ENCODE data around the gene ATOH1.

Gene ATOH1

DNA sequence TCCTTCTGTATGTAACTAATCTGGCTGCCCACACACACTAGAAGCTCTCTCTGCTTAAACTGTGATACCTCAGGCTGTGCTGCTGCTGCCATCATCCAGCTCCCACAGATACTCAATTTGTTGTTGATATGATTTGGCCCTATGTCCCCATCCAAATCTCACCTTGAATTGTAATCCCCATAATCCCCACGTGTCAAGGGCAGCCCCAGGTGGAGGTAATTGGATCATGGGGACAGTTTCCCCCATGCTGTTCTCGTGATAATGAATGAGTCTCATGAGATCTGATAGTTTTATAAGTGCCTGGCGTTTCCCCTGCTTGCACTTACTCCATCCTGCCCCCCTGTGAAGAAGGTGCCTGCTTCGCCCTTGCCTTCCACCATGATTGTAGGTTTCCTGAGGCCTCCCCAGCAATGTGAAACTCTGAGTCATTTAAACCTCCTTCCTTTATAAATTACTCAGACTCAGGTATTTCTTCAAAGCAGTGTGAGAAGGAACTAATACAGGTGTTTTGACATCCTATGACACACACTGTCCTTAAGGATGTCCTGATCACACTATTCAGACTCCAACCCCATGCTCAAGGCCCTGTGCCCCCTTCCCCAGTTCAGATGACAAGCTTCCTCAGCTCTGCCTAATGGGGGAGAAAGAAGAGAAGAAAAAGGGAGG, 2.9 kb upstream of the ATOH1 start:
- TF ChIP-seq, protein P1, sequence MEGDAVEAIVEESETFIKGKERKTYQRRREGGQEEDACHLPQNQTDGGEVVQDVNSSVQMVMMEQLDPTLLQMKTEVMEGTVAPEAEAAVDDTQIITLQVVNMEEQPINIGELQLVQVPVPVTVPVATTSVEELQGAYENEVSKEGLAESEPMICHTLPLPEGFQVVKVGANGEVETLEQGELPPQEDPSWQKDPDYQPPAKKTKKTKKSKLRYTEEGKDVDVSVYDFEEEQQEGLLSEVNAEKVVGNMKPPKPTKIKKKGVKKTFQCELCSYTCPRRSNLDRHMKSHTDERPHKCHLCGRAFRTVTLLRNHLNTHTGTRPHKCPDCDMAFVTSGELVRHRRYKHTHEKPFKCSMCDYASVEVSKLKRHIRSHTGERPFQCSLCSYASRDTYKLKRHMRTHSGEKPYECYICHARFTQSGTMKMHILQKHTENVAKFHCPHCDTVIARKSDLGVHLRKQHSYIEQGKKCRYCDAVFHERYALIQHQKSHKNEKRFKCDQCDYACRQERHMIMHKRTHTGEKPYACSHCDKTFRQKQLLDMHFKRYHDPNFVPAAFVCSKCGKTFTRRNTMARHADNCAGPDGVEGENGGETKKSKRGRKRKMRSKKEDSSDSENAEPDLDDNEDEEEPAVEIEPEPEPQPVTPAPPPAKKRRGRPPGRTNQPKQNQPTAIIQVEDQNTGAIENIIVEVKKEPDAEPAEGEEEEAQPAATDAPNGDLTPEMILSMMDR (conservative IDR thresholded peaks at IDR 0.05; ENCODE audit: low read depth, low read length): no peak
- H3K4me3 ChIP-seq (ENCODE audit: low read depth, low read length): no peak overlapping the region
- no peak for DNase-seq (ENCODE audit: low read depth)

DNA sequence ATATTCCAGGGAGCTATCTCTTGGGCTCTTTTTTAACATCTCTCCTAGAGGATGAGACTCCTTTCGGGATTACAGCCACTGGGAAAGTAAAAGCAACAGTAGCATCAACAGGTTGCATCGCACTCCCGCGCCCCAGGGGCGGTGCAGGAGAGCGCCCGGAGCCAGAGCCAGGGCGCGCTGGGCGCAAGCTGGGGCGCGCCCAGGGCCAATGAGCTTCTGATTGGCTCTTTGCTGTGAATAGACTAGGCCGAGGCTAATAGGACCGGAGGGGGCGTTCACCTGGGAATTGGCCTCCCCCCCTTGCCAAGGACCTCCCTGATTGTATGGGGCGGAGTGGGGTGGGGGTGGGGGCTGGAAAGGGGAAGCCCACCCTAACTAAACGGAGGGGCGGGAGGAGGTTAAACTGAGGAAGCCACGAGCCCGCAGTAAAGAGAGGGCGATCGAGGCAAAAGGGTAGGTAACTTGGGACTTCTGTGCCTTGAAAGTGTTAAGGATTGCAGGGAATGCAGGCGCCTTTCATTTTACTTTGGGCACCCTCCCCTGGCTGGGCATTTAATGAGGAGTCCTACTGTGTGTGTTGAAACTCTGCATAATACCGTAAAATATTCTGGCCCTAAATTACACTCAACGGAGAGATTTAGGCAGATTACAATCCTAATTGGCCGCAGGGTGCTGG, 1.1 kb upstream of the ATOH1 start:
- H3K4me3 ChIP-seq (ENCODE audit: low read depth, low read length): no peak overlapping the region
- no peak for DNase-seq (ENCODE audit: low read depth)
- TF ChIP-seq, protein P1 (conservative IDR thresholded peaks at IDR 0.05; ENCODE audit: low read depth, low read length): no peak

DNA sequence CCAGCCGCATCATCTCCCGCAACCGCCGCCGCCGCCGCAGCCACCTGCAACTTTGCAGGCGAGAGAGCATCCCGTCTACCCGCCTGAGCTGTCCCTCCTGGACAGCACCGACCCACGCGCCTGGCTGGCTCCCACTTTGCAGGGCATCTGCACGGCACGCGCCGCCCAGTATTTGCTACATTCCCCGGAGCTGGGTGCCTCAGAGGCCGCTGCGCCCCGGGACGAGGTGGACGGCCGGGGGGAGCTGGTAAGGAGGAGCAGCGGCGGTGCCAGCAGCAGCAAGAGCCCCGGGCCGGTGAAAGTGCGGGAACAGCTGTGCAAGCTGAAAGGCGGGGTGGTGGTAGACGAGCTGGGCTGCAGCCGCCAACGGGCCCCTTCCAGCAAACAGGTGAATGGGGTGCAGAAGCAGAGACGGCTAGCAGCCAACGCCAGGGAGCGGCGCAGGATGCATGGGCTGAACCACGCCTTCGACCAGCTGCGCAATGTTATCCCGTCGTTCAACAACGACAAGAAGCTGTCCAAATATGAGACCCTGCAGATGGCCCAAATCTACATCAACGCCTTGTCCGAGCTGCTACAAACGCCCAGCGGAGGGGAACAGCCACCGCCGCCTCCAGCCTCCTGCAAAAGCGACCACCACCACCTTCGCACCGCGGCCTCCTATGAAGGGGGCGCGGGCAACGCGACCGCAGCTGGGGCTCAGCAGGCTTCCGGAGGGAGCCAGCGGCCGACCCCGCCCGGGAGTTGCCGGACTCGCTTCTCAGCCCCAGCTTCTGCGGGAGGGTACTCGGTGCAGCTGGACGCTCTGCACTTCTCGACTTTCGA, 654 bp downstream of the ATOH1 start:
- no peak overlapping the region for H3K4me3 ChIP-seq (ENCODE audit: low read depth, low read length)
- TF ChIP-seq, protein P1 (conservative IDR thresholded peaks at IDR 0.05; ENCODE audit: low read depth, low read length): no peak
- no peak for DNase-seq (ENCODE audit: low read depth)

DNA sequence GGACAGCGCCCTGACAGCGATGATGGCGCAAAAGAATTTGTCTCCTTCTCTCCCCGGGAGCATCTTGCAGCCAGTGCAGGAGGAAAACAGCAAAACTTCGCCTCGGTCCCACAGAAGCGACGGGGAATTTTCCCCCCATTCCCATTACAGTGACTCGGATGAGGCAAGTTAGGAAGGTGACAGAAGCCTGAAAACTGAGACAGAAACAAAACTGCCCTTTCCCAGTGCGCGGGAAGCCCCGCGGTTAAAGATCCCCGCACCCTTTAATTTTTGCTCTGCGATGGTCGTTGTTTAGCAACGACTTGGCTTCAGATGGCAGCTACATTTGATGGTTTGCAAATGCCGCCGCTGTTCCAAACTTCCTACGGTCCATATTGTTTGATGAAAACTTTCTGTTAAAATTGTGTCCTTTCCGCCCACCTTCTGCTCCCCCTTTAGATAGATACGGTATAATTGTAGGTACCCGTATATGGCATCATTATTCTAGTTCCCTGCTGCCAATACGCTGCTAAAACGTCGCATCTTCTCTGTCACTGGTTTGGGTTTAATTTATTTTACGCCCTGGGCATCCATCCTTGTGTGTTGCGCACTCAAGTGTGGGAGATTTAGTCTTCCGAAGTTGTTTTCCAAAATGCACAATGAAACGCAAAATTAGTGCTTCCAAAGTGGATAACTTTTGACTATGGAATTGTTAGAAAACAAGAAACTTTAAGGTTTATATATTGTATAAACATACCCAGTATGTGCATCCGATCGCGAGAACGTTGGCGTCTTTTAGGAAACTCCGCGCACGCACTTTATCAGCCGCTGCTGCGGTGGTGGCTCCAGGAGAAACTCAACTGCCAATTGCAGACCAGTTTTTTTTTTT, 1.5 kb downstream of the ATOH1 start:
- TF ChIP-seq, protein P1 (conservative IDR thresholded peaks at IDR 0.05; ENCODE audit: low read depth, low read length): no peak
- no peak overlapping the region for H3K4me3 ChIP-seq (ENCODE audit: low read depth, low read length)
- DNase-seq (ENCODE audit: low read depth): no peak

DNA sequence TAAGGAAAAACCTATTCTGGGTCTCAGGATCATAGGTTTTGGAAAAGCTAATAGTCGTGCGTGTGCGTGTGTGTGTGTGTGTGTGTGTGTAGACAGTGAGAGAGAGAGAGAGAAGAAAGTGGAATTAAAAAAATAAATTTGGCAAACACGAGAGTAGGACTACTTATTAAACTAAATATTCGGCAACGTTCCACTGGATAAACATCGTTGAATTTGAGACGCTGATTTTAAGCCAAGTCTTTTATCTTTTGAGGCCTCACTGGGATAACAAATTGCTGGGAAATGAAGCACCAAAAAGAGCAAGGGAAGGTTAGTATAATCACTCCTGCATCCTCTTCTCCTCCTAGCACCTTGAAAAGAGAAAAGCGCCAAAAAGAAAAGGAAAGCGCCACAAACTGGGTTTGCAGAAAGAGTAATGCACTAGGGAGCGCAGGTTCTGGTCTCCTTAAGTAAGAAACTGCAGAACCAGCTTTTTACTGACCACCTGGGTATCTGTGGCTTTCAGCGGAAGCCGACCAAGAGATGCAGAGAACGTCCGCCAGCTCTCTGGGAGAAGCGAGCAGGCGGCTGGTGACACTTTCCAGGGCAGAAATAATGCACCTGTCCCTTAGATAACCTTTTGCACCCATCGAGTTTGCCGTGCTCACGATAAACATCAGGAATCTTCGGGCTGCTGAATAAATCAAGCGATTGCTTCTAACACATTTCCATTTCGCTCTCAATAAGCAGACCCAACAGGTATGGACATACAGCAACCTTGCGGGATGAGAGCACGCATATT, 3.4 kb downstream of the ATOH1 start:
- no peak overlapping the region for H3K4me3 ChIP-seq (ENCODE audit: low read depth, low read length)
- TF ChIP-seq, protein P1 (conservative IDR thresholded peaks at IDR 0.05; ENCODE audit: low read depth, low read length): no peak
- DNase-seq (ENCODE audit: low read depth): no peak

Measured in choroid plexus epithelial cell (primary cell).